Left colon (tissue), 2 donors: ENCODE results near the gene OR5H15. TPM values are rescaled to one million over a fixed set of nuclear protein-coding genes. Genes with fewer than 3 reads are reported as not detected.
"Not testable (repeated sequence)": the region's sequence is repeated elsewhere in the genome, so short reads cannot be mapped to it uniquely, and the experiment has no call there.

Experiments
- ATAC-seq: fragments of 200-7000 bp; cut with Tn5 transposase; one replicate; pipeline ENCODE4 v1.9.1; 2020; ENCODE audit warnings: mild to moderate bottlenecking, moderate library complexity
- DNase-seq, 2 donors: peaks; one replicate each; pipeline ENCODE4 v3.0.0-alpha.2; 2020
- intact Hi-C, 2 donors: fragments of 100-400 bp; cut with DNase I in 1 of 2; cut with micrococcal nuclease in 1 of 2; formaldehyde crosslinking; loops; one replicate each; pipeline versions ENCODE4 v1.11.2 to v1.14.0; 2022; cut with DNase I, micrococcal nuclease
- long read RNA-seq: library from polyadenylated mRNA; unstranded; transcript quantifications from one replicate; pipeline ENCODE4 v2.0.0, GENCODE V29; 2021
- total RNA-seq, 2 donors: library from RNA; stranded (reverse); fragmentation: NEBNext Ultra II Directional; extraction: Animal tissue kit (Norgen Biotek cat#: 25700); gene quantifications; one replicate each; pipeline ENCODE4 v1.2.1, GENCODE V29; 2021
- donor health status: DM: no; HTN: no; CAD: no.
- donor health status: DM: yes; HTN: yes; CAD: no.

The OR5H15 gene
- not detected for total RNA-seq
- long read RNA-seq, result 0 reads

DNA sequence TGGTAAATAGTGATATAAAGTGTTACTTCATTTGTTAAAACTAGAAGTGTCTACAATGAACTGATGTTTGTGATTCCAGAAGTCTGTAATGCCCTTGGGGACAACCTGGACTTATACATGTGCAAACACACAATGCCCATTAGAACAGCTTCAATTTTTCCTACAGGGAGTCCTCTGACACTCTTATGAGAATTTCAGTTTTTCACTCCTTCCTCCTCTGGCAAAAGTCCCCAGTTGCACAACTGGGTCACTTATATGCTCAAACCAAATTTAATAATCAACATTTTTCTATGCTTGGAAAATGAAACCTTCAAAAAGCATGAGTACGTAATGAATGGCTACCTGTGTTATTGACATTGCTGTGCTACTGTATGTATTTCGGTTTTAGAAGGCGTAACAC, at the start of gene OR5H15:
Gene OR5H15 (plus strand): TSS at position 301 of the 400 bp plus-strand sequence. CDS start 2,004 bp downstream, outside the sequence.
- intact Hi-C loops, result no loop called here
- no peak for ATAC-seq
- DNase-seq, result no peak

DNA sequence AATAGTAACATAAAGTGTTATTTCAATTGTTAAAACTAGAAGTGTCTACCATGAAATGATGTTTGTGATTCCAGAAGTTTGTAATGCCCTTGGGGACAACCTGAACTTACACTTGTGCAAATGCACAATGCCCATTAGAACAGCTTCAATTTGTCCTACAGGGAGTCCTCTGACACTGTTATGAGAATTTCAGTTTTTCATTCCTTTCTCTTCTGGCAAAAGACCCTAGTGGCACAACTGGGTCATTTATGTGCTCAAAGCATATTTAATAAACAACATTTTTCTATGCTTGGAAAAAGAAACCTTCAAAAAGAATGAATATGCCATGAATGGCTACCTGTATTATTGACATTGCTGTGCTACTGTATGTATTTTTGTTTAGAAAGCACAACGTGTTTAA, 36.1 kb upstream of the OR5H15 start, which contains the start of gene OR5H1:
Gene OR5H1 (plus strand): TSS at position 301 of the 400 bp plus-strand sequence. CDS start 1,977 bp downstream, outside the sequence.
- intact Hi-C loops, result no loop called here
- no peak for ATAC-seq

DNA sequence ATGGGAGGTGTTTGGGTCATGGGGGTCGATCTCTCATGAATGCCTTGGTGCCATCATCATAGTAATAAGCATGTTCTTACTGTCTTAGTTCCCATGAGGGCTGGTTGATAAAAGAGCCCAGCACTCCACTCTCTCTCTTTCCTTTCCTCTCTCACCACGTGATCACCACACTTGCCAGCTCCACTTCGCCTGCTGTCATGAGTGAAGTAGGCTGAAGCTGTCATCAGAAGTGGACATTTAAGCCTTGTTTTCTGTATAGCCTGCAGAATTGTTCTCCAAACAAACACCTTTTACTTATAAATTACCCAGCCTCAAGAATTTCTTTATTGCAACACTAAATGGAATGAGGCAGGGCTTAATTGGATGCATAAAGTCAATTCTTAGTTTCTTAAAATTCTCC, 29.9 kb upstream of the OR5H15 start:
- intact Hi-C loops, result no loop called here
- ATAC-seq, result no peak
- DNase-seq, result no peak

More for the DNA sequence above, 36.1 kb upstream of the OR5H15 start, which contains the start of gene OR5H1:
- DNase-seq, result no peak

DNA sequence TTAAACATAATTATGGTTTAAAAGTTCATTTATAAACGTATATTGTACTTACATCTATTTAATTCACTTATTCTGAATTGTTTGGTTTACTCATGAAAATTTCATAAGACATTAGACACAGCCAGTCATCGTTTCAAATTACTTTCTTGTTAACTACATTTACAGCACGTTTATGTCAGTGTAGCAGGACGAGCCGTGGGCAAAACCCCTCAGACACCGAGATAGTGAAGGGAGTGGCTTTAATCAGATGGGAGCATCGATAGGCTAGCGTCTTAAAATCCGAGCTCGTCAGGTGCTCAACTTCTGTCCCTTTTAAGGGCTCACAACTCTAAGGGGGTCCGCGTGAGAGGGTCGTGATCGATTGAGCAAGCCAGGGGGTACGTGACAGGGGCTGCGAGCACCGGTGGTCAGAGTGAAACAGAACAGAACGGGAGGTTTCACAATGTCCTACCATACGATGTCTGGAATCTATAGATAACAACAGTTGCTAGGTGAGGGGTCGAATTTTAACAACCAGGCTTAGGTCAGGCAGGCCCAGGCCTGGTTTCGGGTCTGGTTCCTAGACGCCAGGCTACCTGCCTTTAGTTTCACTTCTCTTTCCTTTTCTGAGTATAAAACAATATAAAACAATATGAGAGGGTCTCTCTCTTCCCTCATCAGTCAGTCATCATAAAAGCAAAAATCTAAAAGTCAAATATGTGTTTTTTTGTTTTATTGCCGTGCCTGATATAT, 28.5 kb upstream of the OR5H15 start:
- intact Hi-C loops, ATAC-seq: not testable (repeated sequence)

DNA sequence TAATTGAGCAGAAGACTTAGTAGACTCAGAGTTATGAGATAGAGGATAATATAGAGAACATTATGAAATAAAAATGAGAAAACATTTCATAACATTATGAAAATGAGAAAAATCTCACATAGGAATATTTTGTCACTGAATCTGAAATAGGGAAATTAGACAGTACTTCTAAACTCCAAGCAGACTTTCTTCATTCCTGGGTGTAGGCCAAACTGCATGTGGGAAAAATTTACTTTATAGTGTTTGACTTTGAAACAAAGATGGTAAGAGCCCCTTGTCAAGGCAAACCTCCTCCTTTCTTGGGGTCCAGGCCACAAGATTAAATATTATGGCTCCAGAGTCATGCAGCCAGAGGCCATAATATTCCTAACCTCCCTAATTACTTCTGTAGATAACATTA, 26.0 kb upstream of the OR5H15 start:
- intact Hi-C loops, result no loop called here
- DNase-seq (no peak), ATAC-seq (no peak)

More for the DNA sequence above, 28.5 kb upstream of the OR5H15 start:
- not testable (repeated sequence) for DNase-seq

DNA sequence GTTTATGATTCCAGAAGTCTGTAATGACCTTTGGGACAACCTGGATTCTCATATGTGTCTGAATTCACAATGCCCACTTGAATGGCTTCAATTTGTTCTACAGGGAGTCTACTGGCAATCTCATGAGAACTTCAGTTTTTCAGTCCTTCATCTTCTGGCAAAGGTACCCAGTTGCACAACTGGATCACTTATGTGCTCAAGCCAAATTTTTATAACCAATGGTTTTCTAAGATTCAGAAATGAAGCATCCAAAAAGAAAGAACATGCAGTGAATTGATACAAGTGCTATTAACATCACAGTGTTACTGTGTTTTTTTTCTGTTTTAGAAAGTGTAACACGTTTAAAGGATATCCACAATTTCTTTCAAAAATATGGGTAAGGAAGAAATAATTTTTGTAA, 19.3 kb upstream of the OR5H15 start, which contains the start of gene OR5H14:
Gene OR5H14 (plus strand): TSS at position 301 of the 400 bp plus-strand sequence. CDS start 1,907 bp downstream, outside the sequence.
- no peak for ATAC-seq
- DNase-seq, result no peak
- intact Hi-C loops, result no loop called here

DNA sequence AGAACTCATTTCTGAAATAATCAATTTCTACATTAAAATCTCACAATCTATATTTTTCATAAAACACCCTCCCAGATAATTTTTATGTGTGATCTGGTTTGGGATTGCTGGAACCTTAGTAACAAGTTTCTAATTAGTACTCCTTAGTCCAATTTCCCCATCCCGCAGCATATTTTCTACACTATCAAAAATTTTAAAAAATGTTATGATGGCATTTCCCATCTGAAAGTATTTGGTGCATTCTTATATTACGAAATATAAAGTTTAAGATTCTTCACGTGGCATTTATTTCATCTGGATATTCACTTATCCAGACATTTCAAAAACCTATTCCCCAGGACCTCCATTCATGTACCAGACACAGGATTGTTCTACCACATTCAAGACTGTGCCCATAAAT, 17.7 kb upstream of the OR5H15 start:
- intact Hi-C loops, result no loop called here
- DNase-seq (no peak), ATAC-seq (no peak)

DNA sequence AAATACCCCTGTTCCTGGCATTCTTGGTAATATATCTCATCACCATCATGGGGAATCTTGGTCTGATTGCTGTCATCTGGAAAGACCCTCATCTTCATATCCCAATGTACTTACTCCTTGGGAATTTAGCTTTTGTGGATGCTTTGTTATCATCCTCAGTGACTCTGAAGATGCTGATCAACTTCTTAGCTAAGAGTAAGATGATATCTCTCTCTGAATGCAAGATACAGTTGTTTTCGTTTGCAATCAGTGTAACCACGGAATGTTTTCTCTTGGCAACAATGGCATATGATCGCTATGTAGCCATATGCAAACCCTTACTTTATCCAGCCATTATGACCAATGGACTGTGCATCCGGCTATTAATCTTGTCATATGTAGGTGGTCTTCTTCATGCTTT, 17.0 kb upstream of the OR5H15 start:
- ATAC-seq, DNase-seq, intact Hi-C loops: not testable (repeated sequence)

DNA sequence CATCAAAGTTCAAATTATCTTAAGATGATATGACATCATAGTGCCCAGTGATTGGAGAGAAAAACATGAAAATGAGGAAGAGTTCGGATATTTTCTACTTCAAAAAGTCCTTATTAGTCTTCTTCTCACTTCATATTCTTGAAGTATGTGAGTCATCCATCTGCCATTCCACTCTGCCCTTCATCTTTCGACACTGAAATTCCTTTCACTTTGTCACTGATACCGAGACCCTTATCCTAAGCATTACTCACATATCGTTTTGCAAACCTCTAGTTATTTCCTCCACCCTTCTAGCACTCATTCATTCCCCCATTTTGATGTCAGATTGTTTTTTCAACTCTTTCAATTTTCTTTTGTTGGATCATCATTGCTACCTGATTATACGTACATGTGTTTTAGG, 15.3 kb upstream of the OR5H15 start:
- DNase-seq (no peak), ATAC-seq (no peak)
- intact Hi-C loops, result no loop called here

DNA sequence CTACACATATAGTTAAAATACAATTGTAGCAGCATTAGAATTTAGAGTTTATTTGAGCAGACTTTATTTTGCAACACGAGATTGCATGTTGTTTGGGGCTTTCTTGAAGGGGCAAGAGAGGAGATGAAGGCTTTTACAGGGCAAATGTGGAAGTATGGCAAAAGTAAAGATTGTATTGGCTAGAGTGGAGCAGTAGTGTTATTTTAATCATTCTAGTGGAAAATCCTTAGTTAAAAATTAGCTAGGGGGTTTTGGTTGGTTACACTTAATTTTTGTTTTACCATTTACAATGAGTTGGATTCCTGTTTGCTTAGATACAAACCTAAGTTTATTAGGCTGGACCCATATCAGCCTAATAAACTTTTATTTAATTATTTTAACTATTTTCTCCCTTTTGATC, 4.6 kb downstream of the OR5H15 start:
- no peak for ATAC-seq
- DNase-seq, result no peak
- intact Hi-C loops, result no loop called here

DNA sequence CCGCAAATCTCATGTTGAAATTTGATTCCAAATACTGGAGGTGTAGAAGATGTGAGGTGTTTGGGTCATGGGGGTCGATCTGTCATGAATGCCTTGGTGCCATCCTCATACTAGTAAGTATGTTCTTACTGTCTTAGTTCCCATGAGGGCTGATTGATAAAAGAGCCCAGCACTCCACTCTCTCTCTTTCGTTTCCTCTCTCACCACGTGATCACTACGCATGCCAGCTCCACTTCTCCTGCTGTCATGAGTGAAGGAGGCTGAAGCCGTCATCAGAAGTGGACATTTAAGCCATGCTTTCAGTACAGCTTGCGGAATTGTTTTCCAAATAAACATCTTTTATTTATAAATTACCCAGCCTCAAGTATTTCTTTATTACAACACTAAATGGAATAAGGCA, 6.1 kb downstream of the OR5H15 start:
- intact Hi-C loops, result no loop called here
- no peak for ATAC-seq
- DNase-seq, result no peak

DNA sequence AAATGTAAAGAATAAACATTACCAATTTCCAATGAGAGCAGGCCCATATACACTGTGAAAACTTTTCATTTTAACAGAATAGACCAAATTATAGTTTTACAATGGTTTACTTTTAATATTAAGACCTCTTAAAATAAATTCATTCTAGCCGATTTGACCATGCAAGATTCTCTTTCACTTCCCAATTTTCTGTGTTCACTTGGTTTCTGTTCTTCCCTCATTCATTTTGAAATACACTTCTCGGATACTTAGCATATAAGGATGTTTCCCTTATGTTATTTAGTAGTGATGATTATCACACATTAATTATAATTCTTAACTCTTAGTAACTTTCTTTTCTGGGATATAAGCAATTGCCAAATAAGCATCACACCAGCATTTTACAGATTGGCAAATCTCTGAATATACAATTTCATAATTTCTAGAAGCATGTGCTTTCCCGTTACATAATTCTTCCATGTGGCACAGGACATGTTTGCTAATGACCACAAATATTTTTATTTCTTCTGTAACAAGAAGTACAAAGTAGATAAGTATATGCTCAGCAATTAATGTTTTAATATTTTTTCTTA, 13.9 kb downstream of the OR5H15 start:
- intact Hi-C loops, result no loop called here
- no peak for DNase-seq
- no peak for ATAC-seq

DNA sequence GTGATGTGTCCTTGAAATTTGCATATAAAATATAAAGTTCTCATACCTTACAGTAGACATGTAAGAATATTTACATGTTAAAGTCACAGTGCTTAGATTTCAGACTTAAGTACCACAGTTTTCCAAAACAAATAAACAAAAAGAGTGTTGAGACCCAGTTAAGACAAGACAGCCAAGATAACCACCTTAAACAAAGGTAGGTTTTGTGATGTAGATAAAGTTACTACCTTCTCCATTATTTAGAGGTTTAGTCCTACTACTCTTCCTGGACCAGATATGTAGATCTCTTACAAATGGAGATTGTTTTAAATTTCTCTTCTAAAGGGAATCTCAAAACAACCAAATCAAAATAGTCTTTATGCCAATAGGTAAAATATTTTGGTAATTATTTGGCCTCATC, 15.7 kb downstream of the OR5H15 start:
- intact Hi-C loops, result no loop called here
- DNase-seq, result no peak
- ATAC-seq, result no peak

DNA sequence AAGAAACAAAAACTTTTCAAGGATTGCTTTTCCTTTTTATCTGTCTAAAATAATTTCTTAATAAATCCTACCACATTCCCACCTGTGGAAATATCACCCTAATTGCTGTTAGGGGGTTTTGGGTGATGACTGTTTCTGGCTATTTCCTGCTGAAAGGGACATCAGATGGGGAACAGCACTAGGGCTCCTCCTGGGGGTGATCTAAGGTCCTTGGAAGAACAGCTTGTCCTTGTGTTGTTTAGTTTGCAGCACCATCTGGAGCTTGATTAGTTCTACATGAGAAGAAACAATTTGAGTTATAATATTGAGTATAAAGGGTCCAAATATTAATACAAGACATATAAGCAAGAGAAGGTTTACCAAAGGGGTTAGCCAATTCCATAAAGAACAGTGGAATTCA, 18.7 kb downstream of the OR5H15 start:
- ATAC-seq, result no peak
- intact Hi-C loops, result no loop called here
- DNase-seq, result no peak

DNA sequence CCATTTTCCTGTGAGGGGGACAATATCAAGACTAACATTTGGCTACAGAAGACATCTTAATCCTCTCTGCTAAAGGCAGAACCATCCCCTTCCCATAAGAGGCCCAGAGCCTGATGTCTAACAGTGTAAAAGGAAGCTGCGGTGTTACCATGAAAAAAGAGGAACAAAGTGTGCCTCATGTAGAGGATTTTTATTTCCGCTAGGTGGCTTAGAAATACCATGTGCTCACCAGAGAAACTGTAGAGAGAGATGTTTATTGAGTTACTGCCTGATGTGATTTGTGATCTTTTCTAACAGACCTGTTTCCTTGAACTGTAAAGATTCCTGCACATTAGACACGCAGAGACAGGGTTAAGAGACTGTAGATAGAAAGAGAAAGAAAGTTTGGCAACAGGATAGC, 22.0 kb downstream of the OR5H15 start:
- intact Hi-C loops, result no loop called here
- ATAC-seq (no peak), DNase-seq (no peak)

DNA sequence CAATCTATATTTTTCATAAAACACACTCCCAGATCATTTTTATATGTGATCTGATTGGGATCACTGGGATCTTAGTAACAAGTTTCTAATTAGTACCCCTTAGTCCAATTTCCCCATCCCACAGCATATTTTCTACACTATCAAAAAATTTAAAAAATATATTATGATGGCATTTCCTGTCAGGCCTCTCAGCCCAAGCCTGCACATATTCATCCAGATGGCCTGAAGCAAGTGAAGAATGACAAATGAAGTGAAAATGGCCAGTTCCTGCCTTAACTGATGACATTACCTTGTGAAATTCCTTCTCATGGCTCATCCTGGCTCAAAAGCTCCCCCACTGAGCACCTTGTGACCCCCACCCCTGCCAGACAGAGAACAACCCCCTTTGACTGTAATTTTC, 24.4 kb downstream of the OR5H15 start:
- intact Hi-C loops, ATAC-seq: not testable (repeated sequence)

DNA sequence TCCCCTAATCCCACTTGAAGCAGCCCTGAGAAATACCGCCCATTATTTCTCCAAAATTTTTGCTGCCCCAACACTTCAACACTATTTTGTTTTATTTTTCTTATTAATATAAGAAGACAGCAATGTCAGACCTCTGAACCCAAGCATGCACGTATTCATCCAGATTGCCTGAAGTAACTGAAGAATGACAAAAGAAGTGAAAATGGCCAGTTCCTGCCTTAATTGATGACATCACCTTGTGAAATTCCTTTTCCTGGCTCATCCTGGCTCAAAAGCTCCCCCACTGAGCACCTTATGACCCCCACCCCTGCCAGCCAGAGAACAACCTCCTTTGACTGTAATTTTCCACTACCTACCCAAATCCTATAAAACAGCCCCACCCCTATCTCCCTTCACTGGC, 29.8 kb downstream of the OR5H15 start:
- intact Hi-C loops, DNase-seq, ATAC-seq: not testable (repeated sequence)

More for the DNA sequence above, 24.4 kb downstream of the OR5H15 start:
- DNase-seq, result not testable (repeated sequence)

DNA sequence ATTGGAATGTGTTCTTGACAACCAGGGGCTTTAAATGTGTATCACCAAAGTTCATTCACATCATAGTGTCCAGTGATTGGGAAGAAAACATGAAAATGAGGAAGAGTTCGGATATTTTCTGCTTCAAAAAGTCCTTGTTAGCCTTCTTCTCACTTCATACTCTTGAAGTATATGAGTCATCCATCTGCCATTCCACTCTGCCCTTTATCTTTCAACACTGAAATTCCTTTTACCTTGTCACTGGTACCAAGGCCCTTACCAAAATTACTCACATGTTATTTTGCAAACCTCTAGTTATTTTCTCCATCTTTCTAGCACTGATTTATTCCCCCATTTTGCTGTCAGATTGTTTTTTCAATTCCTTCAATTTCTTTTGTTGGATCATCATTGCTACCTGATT, 32.5 kb downstream of the OR5H15 start:
- intact Hi-C loops, result no loop called here
- ATAC-seq (no peak), DNase-seq (no peak)

DNA sequence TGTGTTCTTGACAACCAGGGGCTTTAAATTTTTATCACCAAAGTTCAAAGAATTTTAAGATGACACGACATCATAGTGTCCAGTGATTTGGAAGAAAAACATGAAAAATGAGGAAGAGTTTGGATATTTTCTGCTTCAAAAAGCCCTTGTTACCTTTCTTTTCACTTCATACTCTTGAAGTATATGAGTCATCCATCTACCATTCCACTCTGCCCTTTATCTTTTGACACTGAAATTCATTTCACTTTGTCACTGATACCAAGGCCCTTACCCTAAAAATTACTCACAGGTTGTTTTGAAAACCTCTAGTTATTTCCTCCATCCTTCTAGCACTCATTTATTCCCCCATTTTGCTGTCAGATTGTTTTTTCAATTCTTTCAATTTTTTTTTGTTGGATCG, 42.7 kb downstream of the OR5H15 start:
- intact Hi-C loops, result no loop called here
- DNase-seq (no peak), ATAC-seq (no peak)

DNA sequence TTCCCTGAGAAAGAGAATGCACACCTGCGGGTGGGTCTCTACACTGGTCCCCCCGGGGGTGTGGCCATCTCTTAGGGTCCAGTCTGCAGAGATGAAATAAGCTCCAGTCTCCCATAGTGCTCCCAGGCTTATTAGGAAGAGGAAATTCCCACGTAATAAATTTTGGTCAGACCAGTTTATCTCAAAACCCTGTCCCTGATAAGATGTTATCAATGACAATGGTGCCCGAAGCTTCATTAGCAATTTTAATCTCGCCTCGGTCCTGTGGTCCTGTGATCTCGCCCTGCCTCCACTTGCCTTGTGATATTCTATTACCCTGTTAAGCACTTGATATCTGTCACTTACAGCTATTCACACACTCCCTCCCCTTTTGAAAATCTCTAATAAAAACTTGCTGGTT, 46.8 kb downstream of the OR5H15 start:
- no peak for DNase-seq
- no peak for ATAC-seq
- intact Hi-C loops, result no loop called here
